A549 (cell line): ENCODE data around the gene PDLIM5. TPM values are rescaled to one million over a fixed set of nuclear protein-coding genes. Genes with fewer than 3 reads are reported as not detected.
A peak's percentile ranks its signal among the peaks of the same experiment; 100 is the strongest.

Source experiments
- ATAC-seq, 2 experiments: fragments of 200-7000 bp in 1 of 2; fragments of >200 bp in 1 of 2; cut with Nextera tagmentation in 1 of 2; cut with Tn5 transposase in 1 of 2; 3 replicates each; pipeline versions ENCODE4 v1.8.0 to v1.9.1; 2018 to 2020; ENCODE audit warnings: mild to moderate bottlenecking in 1 of 2, moderate library complexity in 1 of 2
- CTCF ChIA-PET: fragments of 300-600 bp; sonication (Branson Sonifier 250); formaldehyde crosslinking; extraction: SDS; loops from one replicate; lab custom pipeline; 2021; ENCODE audit warnings: antibody characterized with exemption, inconsistent platforms; lab: Yijun Ruan, JAX
- POLR2A ChIA-PET: fragments of 350-600 bp; formaldehyde crosslinking; extraction: SDS; loops from one replicate; lab custom pipeline; 2021; ENCODE audit warnings: antibody characterized with exemption, inconsistent platforms; lab: Yijun Ruan, JAX
- DNase-seq, 2 experiments: peaks; one replicate each; pipeline versions ENCODE4 v3.0.0 to v3.0.0-alpha.2; 2011 to 2016; ENCODE audit warnings: low read depth in 1 of 2, low spot score in 1 of 2
- FAIRE-seq: peaks from 2 replicates; lab custom pipeline; 2011; peaks lifted over from hg19 to GRCh38; lab: Jason Lieb, UNC
- H3K27ac ChIP-seq, 2 experiments: fragments of >200 bp; sonication (Bioruptor Twin); formaldehyde crosslinking; 3 replicates each; pipeline ENCODE4 v1.5.1; 2016 to 2017
- H3K4me1 ChIP-seq: fragments of >200 bp; sonication (Bioruptor Twin); formaldehyde crosslinking; 3 replicates; pipeline ENCODE4 v1.6.1; 2016
- H3K4me2 ChIP-seq: fragments of >200 bp; sonication (Bioruptor Twin); formaldehyde crosslinking; 3 replicates; pipeline ENCODE4 v1.6.1; 2016
- H3K4me3 ChIP-seq: fragments of >200 bp; sonication (Bioruptor Twin); formaldehyde crosslinking; 3 replicates; pipeline ENCODE4 v1.5.1; 2016
- H3K9me3 ChIP-seq: fragments of >200 bp; sonication (Bioruptor Twin); formaldehyde crosslinking; 3 replicates; pipeline ENCODE4 v1.6.1; 2016
- BHLHE40 ChIP-seq: IDR thresholded peaks from 2 replicates; pipeline ENCODE4 v1.6.1; 2012; ENCODE audit warnings: low read depth, low read length, inconsistent platforms
- CHD2 ChIP-seq: fragments of 150-350 bp; IDR thresholded peaks from 2 replicates; pipeline ENCODE4 v1.6.1; 2014; ENCODE audit warnings: low read length; ENCODE audit not compliant: partially characterized antibody
- ESRRA ChIP-seq: fragments of 150-350 bp; IDR thresholded peaks from 2 replicates; pipeline ENCODE4 v1.6.1; 2014; ENCODE audit warnings: mild to moderate bottlenecking, low read length, borderline replicate concordance
- FOSB ChIP-seq: fragments of 250-450 bp; sonication (Bioruptor Pico); IDR thresholded peaks from 2 replicates; pipeline ENCODE4 v1.5.0; 2020; ENCODE audit warnings: mild to moderate bottlenecking, moderate library complexity
- FOXS1 ChIP-seq: fragments of 250-450 bp; sonication (Bioruptor Pico); IDR thresholded peaks from 2 replicates; pipeline ENCODE4 v1.5.0; 2020; ENCODE audit warnings: mild to moderate bottlenecking, moderate library complexity
- HOXA7 ChIP-seq: fragments of 250-450 bp; sonication (Bioruptor Pico); IDR thresholded peaks from 2 replicates; pipeline ENCODE4 v1.5.0; 2020; ENCODE audit warnings: mild to moderate bottlenecking, moderate library complexity
- HOXB5 ChIP-seq: fragments of 250-450 bp; sonication (Bioruptor Pico); IDR thresholded peaks from 2 replicates; pipeline ENCODE4 v1.5.0; 2020; ENCODE audit warnings: mild to moderate bottlenecking, moderate library complexity
- JUN ChIP-seq, 2 experiments: fragments of >200 bp; sonication (Bioruptor Twin); formaldehyde crosslinking; IDR thresholded peaks; 2 replicates in 1 of 2; 3 replicates in 1 of 2; pipeline ENCODE4 v1.6.1; 2016 to 2017
- JUNB ChIP-seq: fragments of >200 bp; sonication (Bioruptor Twin); formaldehyde crosslinking; IDR thresholded peaks from 2 replicates; pipeline ENCODE4 v1.6.1; 2016
- KDM1A ChIP-seq: fragments of 200-600 bp; sonication (generic); IDR thresholded peaks from 2 replicates; pipeline ENCODE4 v1.6.1; 2016; ENCODE audit warnings: low read depth, mild to moderate bottlenecking
- MYC ChIP-seq: IDR thresholded peaks from 2 replicates; pipeline ENCODE4 v1.6.1; 2012; ENCODE audit warnings: mild to moderate bottlenecking, inconsistent platforms, low read length, improper control_type of control experiment, borderline replicate concordance
- PHF8 ChIP-seq: fragments of 200-600 bp; sonication (generic); IDR thresholded peaks from 2 replicates; pipeline ENCODE4 v1.6.1; 2016; ENCODE audit warnings: low read depth, mild to moderate bottlenecking, antibody characterized with exemption, moderate library complexity, borderline replicate concordance
- RAD21 ChIP-seq, 2 experiments: fragments of >200 bp in 1 of 2; sonication (Bioruptor Twin) in 1 of 2; formaldehyde crosslinking in 1 of 2; IDR thresholded peaks in 1 of 2; conservative IDR thresholded peaks in 1 of 2; 2 replicates in 1 of 2; 3 replicates in 1 of 2; pipeline ENCODE4 v1.6.1; 2012 to 2018; ENCODE audit warnings: inconsistent platforms in 1 of 2
- RCOR1 ChIP-seq: fragments of 150-350 bp; IDR thresholded peaks from 2 replicates; pipeline ENCODE4 v1.6.1; 2014; ENCODE audit warnings: antibody characterized with exemption, low read length, low read depth
- RFX5 ChIP-seq: fragments of 450-650 bp; IDR thresholded peaks from 2 replicates; pipeline ENCODE4 v1.7.1; 2014; ENCODE audit warnings: antibody characterized with exemption, mild to moderate bottlenecking, moderate library complexity
- RNF2 ChIP-seq: fragments of 200-600 bp; sonication (generic); IDR thresholded peaks from 2 replicates; pipeline ENCODE4 v1.6.1; 2016; ENCODE audit warnings: low read depth, mild to moderate bottlenecking, antibody characterized with exemption, moderate library complexity, borderline replicate concordance
- SMC3 ChIP-seq: fragments of >200 bp; sonication (Bioruptor Twin); formaldehyde crosslinking; IDR thresholded peaks from 3 replicates; pipeline ENCODE4 v1.6.1; 2018; ENCODE audit warnings: inconsistent platforms
- SREBF2 ChIP-seq: fragments of 450-650 bp; IDR thresholded peaks from 2 replicates; pipeline ENCODE4 v1.6.1; 2014; ENCODE audit warnings: mild to moderate bottlenecking, moderate library complexity
- TP53 ChIP-seq: fragments of 250-450 bp; sonication (Bioruptor Pico); IDR thresholded peaks from 2 replicates; pipeline ENCODE4 v1.5.0; 2021; ENCODE audit warnings: mild to moderate bottlenecking, moderate library complexity
- ZSCAN20 ChIP-seq: fragments of 250-450 bp; sonication (Bioruptor Pico); IDR thresholded peaks from 2 replicates; pipeline ENCODE4 v1.8.0; 2022; ENCODE audit warnings: mild to moderate bottlenecking, moderate library complexity
- WGBS: methylation state at CpG from one replicate; pipeline ENCODE4 v1.1.6; 2017; ENCODE audit errors: missing lambda C conversion rate; 5-methylcytosine and 5-hydroxymethylcytosine counted together
- polyA plus RNA-seq, 4 experiments: library from polyadenylated mRNA; depleted of rRNA in 3 of 4; stranded (reverse); fragments of >200 nt; fragmentation: RNase III in 1 of 4; extraction: RNeasy Plus Mini Kit Qiagen cat#74134 plus additional on column Dnase treatment in 1 of 4; gene quantifications; 2 replicates in 3 of 4; 3 replicates in 1 of 4; pipeline ENCODE4 v1.2.3, GENCODE V29; 2011 to 2017
- TF ChIP-seq, protein P1 (sequence below): fragments of 450-650 bp; IDR thresholded peaks from 2 replicates; pipeline ENCODE4 v1.6.1; 2014; ENCODE audit warnings: antibody characterized with exemption
- TF ChIP-seq, protein P2 (sequence below): fragments of 200-600 bp; sonication (generic); IDR thresholded peaks from 2 replicates; pipeline ENCODE4 v1.6.1; 2016; ENCODE audit warnings: antibody characterized with exemption, mild to moderate bottlenecking, moderate library complexity
- TF ChIP-seq, protein P3 (sequence below): fragments of >200 bp; sonication (Bioruptor Twin); formaldehyde crosslinking; IDR thresholded peaks from 2 replicates; pipeline ENCODE4 v1.6.1; 2016
- TF ChIP-seq, protein P4 (sequence below): IDR thresholded peaks from 2 replicates; pipeline ENCODE4 v1.6.1; 2012
- TF ChIP-seq, protein P5 (sequence below): fragments of 250-450 bp; sonication (Bioruptor Pico); IDR thresholded peaks from 2 replicates; pipeline ENCODE4 v1.5.0; 2021; ENCODE audit warnings: mild to moderate bottlenecking, moderate library complexity, borderline replicate concordance
- TF ChIP-seq, protein P6 (sequence below): fragments of >200 bp; sonication (Bioruptor Twin); formaldehyde crosslinking; IDR thresholded peaks from 3 replicates; pipeline ENCODE4 v1.5.1; 2016

Gene PDLIM5
- polyA plus RNA-seq, 2 of the 4 experiments (the other 2 are of a cell fraction), result 54.2 to 242 TPM

DNA sequence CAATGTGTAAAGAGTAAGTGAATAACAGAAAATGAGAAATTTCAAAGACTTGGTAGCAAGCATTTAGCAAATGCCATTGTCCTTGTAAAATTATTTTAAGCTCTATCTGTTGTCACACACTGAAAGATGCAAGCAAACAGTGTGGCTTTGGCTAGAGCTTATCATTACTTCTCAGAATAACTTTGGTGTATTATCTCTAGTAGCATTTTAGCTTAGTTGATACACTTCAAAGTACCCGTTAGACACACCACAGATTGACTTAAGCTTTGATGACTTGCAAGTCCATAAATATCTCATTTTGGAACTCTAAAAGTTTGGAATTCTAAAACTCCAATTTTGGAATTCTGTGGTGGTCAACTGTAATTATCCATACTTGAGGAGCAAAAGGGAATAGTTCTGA, 98.6 kb downstream of the PDLIM5 start:
- WGBS, result 78% methylated on average over 1 of the region's 1 CpG
- Histone ChIP-seq H3K27ac (no peak overlapping the region), H3K4me3 (no peak overlapping the region), H3K4me2 (peak overlapping the region; percentile 2; the same call in 2 of the 3 replicates), H3K4me1 (peaks cover 42% of the 10 kb centered on the region), H3K9me3 (no peaks in the 10 kb centered on the region)
- TF ChIP-seq HOXB5, result no peak
- TF ChIP-seq, protein P1, sequence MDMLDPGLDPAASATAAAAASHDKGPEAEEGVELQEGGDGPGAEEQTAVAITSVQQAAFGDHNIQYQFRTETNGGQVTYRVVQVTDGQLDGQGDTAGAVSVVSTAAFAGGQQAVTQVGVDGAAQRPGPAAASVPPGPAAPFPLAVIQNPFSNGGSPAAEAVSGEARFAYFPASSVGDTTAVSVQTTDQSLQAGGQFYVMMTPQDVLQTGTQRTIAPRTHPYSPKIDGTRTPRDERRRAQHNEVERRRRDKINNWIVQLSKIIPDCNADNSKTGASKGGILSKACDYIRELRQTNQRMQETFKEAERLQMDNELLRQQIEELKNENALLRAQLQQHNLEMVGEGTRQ, result no peak
- no peak for TF ChIP-seq SREBF2
- TF ChIP-seq JUNB, result no peak
- TF ChIP-seq, protein P2, sequence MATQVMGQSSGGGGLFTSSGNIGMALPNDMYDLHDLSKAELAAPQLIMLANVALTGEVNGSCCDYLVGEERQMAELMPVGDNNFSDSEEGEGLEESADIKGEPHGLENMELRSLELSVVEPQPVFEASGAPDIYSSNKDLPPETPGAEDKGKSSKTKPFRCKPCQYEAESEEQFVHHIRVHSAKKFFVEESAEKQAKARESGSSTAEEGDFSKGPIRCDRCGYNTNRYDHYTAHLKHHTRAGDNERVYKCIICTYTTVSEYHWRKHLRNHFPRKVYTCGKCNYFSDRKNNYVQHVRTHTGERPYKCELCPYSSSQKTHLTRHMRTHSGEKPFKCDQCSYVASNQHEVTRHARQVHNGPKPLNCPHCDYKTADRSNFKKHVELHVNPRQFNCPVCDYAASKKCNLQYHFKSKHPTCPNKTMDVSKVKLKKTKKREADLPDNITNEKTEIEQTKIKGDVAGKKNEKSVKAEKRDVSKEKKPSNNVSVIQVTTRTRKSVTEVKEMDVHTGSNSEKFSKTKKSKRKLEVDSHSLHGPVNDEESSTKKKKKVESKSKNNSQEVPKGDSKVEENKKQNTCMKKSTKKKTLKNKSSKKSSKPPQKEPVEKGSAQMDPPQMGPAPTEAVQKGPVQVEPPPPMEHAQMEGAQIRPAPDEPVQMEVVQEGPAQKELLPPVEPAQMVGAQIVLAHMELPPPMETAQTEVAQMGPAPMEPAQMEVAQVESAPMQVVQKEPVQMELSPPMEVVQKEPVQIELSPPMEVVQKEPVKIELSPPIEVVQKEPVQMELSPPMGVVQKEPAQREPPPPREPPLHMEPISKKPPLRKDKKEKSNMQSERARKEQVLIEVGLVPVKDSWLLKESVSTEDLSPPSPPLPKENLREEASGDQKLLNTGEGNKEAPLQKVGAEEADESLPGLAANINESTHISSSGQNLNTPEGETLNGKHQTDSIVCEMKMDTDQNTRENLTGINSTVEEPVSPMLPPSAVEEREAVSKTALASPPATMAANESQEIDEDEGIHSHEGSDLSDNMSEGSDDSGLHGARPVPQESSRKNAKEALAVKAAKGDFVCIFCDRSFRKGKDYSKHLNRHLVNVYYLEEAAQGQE, result no peak
- no peak for TF ChIP-seq SMC3
- TF ChIP-seq RAD21 (conservative IDR thresholded peaks at IDR 0.05 in 1 of 2, IDR thresholded peaks at IDR 0.05 in 1 of 2), result no peak
- no peak for TF ChIP-seq CHD2
- no peak for TF ChIP-seq RCOR1
- TF ChIP-seq JUN (IDR thresholded peaks at IDR 0.05), result no peak
- POLR2A ChIA-PET, result no interaction called here
- DNase-seq (no peak), FAIRE-seq (no peak), ATAC-seq (no peak)
- CTCF ChIA-PET, result no interaction called here

DNA sequence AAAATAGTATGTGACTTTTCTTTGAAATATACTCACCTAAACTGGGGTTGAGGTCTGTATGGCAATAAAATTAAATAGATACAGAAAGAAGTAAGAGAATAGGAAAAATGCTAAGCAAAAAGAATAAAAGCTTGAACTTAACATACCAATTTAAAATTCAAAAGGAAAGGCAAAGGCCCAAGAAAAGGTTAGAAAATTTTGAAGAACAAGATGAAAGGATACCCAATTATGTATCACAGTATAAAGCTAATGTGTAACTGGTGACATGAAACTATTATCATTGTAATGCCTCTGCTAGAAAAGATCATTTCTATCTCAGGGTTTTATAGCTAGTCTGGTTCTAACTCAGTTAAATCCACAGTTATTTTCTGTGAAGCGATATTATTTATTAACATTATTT, 99.1 kb downstream of the PDLIM5 start:
- ChIA-PET CTCF (no interaction called here), POLR2A (no interaction called here)
- Histone ChIP-seq H3K9me3 (no peaks in the 10 kb centered on the region), H3K4me3 (no peak overlapping the region), H3K4me1 (peaks cover 37% of the 10 kb centered on the region), H3K4me2 (no peak overlapping the region; the same call in 2 of the 3 replicates), H3K27ac (no peak overlapping the region)
- DNase-seq, result no peak
- FAIRE-seq, result no peak
- 96% methylated on average over 1 of the region's 1 CpG for WGBS
- TF ChIP-seq HOXA7 (CRISPR knock-in tag) (no peak), JUNB (no peak), TP53 (CRISPR knock-in tag) (no peak), RFX5 (no peak), BHLHE40 (no peak), CHD2 (no peak), FOXS1 (CRISPR knock-in tag) (no peak), RAD21 (conservative IDR thresholded peaks at IDR 0.05 in 1 of 2, IDR thresholded peaks at IDR 0.05 in 1 of 2) (no peak), PHF8 (no peak), KDM1A (no peak), ESRRA (no peak), FOSB (no peak), ZSCAN20 (CRISPR knock-in tag) (no peak), RNF2 (no peak), MYC (no peak)
- TF ChIP-seq, protein P3, sequence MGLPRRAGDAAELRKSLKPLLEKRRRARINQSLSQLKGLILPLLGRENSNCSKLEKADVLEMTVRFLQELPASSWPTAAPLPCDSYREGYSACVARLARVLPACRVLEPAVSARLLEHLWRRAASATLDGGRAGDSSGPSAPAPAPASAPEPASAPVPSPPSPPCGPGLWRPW, result no peak
- TF ChIP-seq, protein P4, sequence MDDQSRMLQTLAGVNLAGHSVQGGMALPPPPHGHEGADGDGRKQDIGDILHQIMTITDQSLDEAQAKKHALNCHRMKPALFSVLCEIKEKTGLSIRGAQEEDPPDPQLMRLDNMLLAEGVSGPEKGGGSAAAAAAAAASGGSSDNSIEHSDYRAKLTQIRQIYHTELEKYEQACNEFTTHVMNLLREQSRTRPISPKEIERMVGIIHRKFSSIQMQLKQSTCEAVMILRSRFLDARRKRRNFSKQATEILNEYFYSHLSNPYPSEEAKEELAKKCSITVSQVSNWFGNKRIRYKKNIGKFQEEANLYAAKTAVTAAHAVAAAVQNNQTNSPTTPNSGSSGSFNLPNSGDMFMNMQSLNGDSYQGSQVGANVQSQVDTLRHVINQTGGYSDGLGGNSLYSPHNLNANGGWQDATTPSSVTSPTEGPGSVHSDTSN, result no peak
- TF ChIP-seq, protein P5, sequence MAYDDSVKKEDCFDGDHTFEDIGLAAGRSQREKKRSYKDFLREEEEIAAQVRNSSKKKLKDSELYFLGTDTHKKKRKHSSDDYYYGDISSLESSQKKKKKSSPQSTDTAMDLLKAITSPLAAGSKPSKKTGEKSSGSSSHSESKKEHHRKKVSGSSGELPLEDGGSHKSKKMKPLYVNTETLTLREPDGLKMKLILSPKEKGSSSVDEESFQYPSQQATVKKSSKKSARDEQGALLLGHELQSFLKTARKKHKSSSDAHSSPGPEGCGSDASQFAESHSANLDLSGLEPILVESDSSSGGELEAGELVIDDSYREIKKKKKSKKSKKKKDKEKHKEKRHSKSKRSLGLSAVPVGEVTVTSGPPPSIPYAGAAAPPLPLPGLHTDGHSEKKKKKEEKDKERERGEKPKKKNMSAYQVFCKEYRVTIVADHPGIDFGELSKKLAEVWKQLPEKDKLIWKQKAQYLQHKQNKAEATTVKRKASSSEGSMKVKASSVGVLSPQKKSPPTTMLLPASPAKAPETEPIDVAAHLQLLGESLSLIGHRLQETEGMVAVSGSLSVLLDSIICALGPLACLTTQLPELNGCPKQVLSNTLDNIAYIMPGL (CRISPR knock-in tag), result no peak
- TF ChIP-seq, protein P6, sequence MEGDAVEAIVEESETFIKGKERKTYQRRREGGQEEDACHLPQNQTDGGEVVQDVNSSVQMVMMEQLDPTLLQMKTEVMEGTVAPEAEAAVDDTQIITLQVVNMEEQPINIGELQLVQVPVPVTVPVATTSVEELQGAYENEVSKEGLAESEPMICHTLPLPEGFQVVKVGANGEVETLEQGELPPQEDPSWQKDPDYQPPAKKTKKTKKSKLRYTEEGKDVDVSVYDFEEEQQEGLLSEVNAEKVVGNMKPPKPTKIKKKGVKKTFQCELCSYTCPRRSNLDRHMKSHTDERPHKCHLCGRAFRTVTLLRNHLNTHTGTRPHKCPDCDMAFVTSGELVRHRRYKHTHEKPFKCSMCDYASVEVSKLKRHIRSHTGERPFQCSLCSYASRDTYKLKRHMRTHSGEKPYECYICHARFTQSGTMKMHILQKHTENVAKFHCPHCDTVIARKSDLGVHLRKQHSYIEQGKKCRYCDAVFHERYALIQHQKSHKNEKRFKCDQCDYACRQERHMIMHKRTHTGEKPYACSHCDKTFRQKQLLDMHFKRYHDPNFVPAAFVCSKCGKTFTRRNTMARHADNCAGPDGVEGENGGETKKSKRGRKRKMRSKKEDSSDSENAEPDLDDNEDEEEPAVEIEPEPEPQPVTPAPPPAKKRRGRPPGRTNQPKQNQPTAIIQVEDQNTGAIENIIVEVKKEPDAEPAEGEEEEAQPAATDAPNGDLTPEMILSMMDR, result no peak
- TF ChIP-seq, all 56 proteins: peak for 0
- ATAC-seq, result no peak
